Measurements from ENCODE around the gene TLX3. TPM values are rescaled to one million over a fixed set of nuclear protein-coding genes. Genes with fewer than 3 reads are reported as not detected.

Gene TLX3
- total and polyA plus RNA-seq, 2 of the 8 experiments (the other 6 are each of a cell fraction or from before 2014, with no cell fraction given): not detected

GRCh38 chr5:171269717-171270116, 39.3 kb upstream of the TLX3 start (continued):
- TF ChIP-seq CTCF (IDR thresholded peaks at IDR 0.05; ENCODE audit: control extremely low read depth in 1 of 3, insufficient read depth in 1 of 3, low read depth in 1 of 3, low read length in 3 of 3) (no peak), CREB1 (IDR thresholded peaks at IDR 0.05) (no peak), NRF1 (IDR thresholded peaks at IDR 0.05; ENCODE audit: low read depth, low read length) (no peak), POLR2AphosphoS5 (IDR thresholded peaks at IDR 0.05; ENCODE audit: low read depth, low read length) (no peak), EP300 (IDR thresholded peaks at IDR 0.05; ENCODE audit: borderline replicate concordance in 1 of 2, low read depth in 2 of 2, low read length in 2 of 2) (no peak), MAFK (IDR thresholded peaks at IDR 0.05; ENCODE audit: low read depth, low read length) (no peak)

Data from H1 (cell line).